Hepatic stellate cell (primary cell): ENCODE data around the gene AP3M1.

Experiments
- DNase-seq: peaks from one replicate; pipeline ENCODE4 v3.0.0; 2011; ENCODE audit warnings: low spot score

Gene AP3M1

GRCh38 chr10:74079936-74080590, 70.6 kb downstream of the AP3M1 start:
- DNase-seq, result no peak

GRCh38 chr10:74079028-74079935, 71.3 kb downstream of the AP3M1 start:
- DNase-seq, result no peak

- no peak for DNase-seq
Observed at GRCh38 chr10:74078037-74078436, 72.6 kb downstream of the AP3M1 start.

- DNase-seq, result no peak
Observed at GRCh38 chr10:74077416-74077815, 73.2 kb downstream of the AP3M1 start.

DNA sequence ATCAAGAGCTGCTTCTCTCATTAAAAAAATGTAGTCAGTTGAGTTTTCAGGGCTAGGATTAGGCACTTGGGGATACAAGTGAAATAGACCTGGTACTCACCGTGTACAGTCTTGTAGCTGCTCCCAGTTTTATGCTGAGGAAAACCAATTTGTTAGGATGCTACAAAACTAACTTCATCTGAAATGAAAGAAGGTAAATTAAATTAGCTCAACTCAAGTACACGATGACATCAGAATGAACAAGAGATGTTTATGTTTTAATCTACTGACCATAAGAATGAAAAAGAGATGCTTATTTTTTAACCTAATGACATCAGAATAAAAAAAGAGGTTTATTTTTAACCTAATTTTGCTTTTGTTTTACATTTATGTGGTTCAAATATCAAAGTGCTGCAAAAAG, 73.7 kb downstream of the AP3M1 start:
- DNase-seq, result no peak

DNA sequence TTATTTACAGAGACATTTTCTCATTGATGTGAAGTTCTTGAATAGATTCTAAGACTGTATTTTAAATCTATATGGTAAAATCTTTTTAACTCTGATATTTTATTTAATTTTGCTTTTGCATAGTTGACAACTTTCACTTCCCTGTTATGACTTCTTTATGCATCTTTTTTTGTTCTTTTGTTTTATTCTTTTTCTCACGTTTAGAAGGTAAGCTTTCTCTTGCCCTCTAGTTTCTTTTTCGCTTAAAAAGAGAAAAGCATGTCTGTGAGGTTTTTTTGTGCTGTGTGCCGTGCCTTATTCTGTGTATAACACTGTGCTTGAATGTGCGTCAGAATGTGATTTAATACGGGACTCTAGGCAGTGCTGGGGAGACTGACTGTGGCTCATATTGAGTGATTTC, 74.7 kb downstream of the AP3M1 start:
- no peak for DNase-seq

DNA sequence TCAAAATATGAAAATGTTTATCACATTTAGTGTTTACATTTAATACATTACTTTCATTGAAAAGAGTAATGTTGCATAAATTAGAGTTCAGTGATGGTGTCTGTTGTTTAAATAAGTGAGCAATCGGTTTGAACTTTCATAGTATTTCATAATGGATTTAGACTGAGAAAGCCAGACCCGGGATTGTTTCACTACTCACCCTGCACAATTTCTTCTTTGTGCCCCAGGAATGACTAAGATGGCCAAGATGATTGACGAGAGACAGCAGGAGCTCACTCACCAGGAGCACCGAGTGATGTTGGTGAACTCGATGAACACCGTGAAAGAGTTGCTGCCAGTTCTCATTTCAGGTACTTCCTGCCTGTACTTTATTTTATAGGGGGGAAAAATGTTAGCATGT, 78.1 kb downstream of the AP3M1 start:
- no peak for DNase-seq

DNA sequence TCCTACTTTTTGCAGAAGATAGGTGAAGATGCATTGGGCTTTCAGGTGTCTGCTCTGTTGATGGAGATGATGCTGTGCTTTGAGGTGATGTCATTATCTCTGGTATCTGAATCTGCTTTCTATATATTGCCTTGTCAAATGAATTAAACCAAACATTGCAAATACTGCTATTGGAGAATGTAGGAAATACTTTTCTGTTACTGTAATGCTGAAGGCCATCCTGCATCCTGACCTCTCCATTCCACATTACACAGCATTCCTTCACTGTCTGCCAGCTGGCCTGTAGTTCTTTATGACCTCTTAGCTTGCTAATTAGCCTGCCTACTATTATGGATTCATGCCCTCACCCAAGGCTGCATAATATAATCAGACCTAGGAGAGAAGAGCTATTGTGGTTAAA, 79.5 kb downstream of the AP3M1 start:
- peak; percentile 47 for DNase-seq
